ENCODE results near the gene S1PR3.

GRCh38 chr9:89026876-89027275, 35.6 kb downstream of the S1PR3 start:
- TF ChIP-seq CTCF (conservative IDR thresholded peaks at IDR 0.05 in 1 of 2, IDR thresholded peaks at IDR 0.05 in 1 of 2; ENCODE audit: extremely low read depth in 1 of 2, insufficient read depth in 1 of 2, low read depth in 1 of 2, low read length in 2 of 2) (no peak), EZH2 (IDR thresholded peaks at IDR 0.05; ENCODE audit: borderline replicate concordance, low read length) (no peak)
